HG02798 (cell line): Measurements from ENCODE around the gene ENTHD1.

Source experiments
- ATAC-seq: cut with Tn5 transposase; IDR thresholded peaks from one replicate; pipeline ENCODE4 v1.9.1; 2021; ENCODE audit warnings: mild to moderate bottlenecking; ENCODE audit not compliant: unreplicated experiment, poor library complexity

The ENTHD1 gene

DNA sequence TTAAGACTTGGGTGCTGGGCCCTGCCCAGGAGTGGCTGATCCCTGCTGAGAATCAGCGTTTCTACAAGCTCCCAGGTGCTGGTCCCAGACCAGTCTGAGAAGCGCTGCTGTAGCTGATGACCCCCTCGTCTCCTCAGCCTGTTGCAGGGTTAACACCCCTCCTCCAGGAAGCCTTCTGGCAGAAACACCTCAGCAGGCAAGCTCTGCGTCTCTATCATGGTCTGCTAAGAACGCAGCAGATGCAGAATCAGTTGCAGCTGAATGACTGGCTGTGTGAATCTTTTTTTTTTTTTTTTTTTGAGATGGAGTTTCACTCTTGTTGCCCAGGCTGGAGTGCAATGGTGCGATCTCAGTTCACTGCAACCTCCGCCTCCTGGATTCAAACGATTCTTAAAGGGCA, 190.5 kb downstream of the ENTHD1 start:
- no peak for ATAC-seq

DNA sequence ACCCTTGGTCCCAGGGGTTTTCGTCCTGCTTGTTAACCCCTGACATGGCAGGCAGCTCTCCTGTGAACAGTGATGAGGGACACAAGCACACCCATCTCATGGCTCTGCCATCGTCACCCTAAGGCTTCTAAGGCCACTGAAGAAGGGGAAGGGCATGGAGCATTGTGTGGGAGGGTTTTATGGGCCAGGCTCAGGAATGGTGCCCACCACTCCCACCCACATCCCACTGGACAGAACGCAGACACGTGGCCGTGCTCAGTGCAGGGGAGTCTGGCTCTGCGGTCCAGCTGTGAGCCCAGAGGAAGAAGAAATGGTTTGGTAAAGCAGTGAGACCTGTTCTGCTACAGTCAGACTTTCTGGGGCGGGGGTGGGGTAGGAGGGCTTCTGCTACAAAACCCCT, 193.0 kb downstream of the ENTHD1 start:
- no peak for ATAC-seq

DNA sequence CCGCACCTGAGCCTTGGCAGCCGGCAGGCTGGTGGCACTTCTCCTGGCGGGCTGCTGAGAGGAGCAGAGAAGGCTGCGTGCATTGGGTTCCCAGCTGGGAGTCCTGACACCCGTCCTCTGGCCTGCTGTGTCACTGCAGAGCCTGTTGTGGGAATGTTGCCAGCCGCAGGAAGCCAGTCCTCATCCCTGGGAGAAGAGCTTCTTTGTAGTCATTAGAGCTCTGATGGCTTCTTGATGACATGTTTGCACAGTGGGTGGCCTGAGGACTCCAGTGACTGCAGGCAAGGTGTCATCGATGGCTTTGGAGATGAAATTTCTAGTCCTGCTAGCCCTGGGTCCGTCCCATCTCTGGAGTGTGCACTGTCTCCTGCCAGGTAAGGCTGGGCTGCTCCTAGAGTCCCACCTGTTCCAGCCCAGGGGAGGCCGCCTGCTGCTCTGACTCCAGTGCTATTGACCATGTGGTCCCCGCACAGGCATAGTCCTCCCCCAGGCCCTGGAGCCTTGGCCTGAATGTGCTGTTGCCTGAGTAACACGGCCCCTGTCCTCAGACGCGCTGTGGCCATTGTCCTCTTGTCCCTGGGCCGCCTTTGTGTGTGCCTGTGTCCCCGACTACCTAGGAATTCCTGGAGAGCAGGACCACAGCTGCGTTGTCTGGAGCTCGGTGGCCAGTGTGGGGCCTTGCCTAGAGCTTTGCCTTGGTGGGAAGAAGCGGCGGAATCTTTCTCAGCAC, 193.8 kb downstream of the ENTHD1 start:
- ATAC-seq = no peak

DNA sequence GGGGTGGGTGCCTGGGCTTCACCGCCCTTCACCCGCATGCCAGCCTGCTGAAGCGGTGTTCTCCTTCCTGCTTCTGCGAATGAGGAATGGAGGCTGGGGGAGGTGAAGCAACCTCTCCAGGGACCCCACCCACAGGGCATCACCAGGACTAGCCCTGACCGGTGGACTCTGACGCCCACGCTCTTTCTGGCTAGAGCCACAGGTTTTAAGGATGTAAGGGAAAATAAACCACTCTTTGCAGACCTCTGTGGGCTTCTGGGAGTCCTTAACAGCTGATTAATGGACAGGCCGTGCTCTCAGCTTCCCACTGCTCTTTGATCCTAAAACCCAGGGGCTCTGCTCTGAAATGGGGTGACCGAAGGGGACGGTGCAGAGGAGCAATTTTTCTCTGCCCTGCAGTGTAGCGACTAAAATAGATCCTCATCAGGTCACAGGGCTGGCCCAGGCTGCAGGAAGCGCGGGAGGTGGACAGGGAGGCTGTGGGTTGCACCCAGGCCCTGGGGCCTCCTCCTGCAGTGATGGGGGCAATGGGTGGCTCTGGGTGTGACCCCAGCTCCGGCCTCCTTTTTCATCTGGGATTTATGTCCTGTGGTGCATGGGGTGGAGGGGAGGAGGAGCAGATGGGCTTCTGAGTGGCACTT, 195.7 kb downstream of the ENTHD1 start:
- no peak for ATAC-seq

DNA sequence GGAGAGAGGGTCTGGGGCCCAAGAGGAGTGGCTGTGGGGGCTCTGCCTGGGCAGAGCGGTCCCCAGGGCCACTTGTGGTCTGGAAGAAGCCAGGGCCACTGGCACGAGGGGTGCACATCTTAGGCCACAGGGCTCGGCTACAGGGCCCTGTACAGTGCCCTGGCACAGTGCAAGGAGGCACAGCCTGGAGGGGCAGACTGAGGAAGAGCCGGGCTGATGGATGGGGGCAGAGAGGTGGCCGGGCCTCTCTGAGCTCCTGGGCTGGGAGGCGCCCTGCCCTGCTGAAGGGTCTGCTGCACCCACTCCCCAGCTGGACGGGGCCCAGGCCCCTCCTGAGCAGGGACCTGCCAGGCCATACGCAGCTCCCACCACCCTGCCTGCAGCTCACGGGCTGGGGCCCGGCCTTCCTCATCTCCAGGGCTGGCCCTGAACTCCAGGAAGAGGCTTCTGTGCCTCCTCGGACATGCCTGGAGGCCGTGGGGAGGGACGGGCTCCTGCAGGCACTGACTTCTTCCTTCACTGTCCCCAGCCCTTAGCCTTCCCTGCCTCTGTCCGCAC, 199.5 kb downstream of the ENTHD1 start:
- ATAC-seq = no peak
